ENCODE results near the gene ZCRB1.

ZCRB1 gene

GRCh38 chr12:42296503-42297109 lies 29.3 kb downstream of the ZCRB1 start:
- Histone ChIP-seq H3K4ac (ENCODE audit: low read depth, low read length) (no peak overlapping the region), H4K8ac (ENCODE audit: low read depth, low read length) (no peak overlapping the region), H3K56ac (ENCODE audit: low read length) (no peak overlapping the region), H3K9ac (ENCODE audit: low read length) (no peak overlapping the region), H3K4me3 (ENCODE audit: low read length) (no peak overlapping the region), H3K27ac (ENCODE audit: low read depth, low read length) (no peak overlapping the region), H3K27me3 (ENCODE audit: insufficient read depth, low read length, poor library complexity) (no peaks in the 10 kb centered on the region), H3K36me3 (ENCODE audit: control insufficient read depth, insufficient read depth, low read length) (no peaks in the 10 kb centered on the region), H3K4me1 (ENCODE audit: control insufficient read depth, low read depth, low read length) (no peaks in the 10 kb centered on the region), H3K18ac (ENCODE audit: low read length) (no peak overlapping the region), H2AK5ac (ENCODE audit: low read length) (no peak overlapping the region), H2BK15ac (replicated peaks; ENCODE audit: low read depth) (no peak overlapping the region), H2BK120ac (ENCODE audit: low read depth, low read length) (no peak overlapping the region), H4K5ac (ENCODE audit: low read length) (no peak overlapping the region), H3K79me1 (ENCODE audit: low read length) (no peaks in the 10 kb centered on the region), H3K79me2 (ENCODE audit: control insufficient read depth, insufficient read depth, low read length) (no peaks in the 10 kb centered on the region), H3K4me2 (ENCODE audit: low read length) (no peak overlapping the region), H2BK5ac (ENCODE audit: low read length) (no peak overlapping the region), H3K23ac (ENCODE audit: low read length) (no peak overlapping the region)
- DNase-seq, result peak; percentile 39
- no CpG with 5 or more reads among the region's 5 CpGs for WGBS (ENCODE audit: extremely low coverage, insufficient coverage, low lambda C conversion rate)

- H4K5ac ChIP-seq (ENCODE audit: low read length), result no peak overlapping the region
- no peak overlapping the region for H3K18ac ChIP-seq (ENCODE audit: low read length)
- no peaks in the 10 kb centered on the region for H3K36me3 ChIP-seq (ENCODE audit: control insufficient read depth, insufficient read depth, low read length)
- no peak overlapping the region for H3K27ac ChIP-seq (ENCODE audit: low read depth, low read length)
- H3K27me3 ChIP-seq (ENCODE audit: insufficient read depth, low read length, poor library complexity), result no peaks in the 10 kb centered on the region
- no peaks in the 10 kb centered on the region for H3K4me1 ChIP-seq (ENCODE audit: control insufficient read depth, low read depth, low read length)
- no peak overlapping the region for H2BK15ac ChIP-seq (replicated peaks; ENCODE audit: low read depth)
- no peak overlapping the region for H3K56ac ChIP-seq (ENCODE audit: low read length)
- no peak overlapping the region for H2BK5ac ChIP-seq (ENCODE audit: low read length)
- no peaks in the 10 kb centered on the region for H3K79me2 ChIP-seq (ENCODE audit: control insufficient read depth, insufficient read depth, low read length)
- no peak for DNase-seq
- no peak overlapping the region for H2BK120ac ChIP-seq (ENCODE audit: low read depth, low read length)
- no peak overlapping the region for H3K4me3 ChIP-seq (ENCODE audit: low read length)
- H3K23ac ChIP-seq (ENCODE audit: low read length), result no peak overlapping the region
- H3K4me2 ChIP-seq (ENCODE audit: low read length), result no peak overlapping the region
- no peak overlapping the region for H3K4ac ChIP-seq (ENCODE audit: low read depth, low read length)
- no peak overlapping the region for H4K8ac ChIP-seq (ENCODE audit: low read depth, low read length)
- no peaks in the 10 kb centered on the region for H3K79me1 ChIP-seq (ENCODE audit: low read length)
- H2AK5ac ChIP-seq (ENCODE audit: low read length), result no peak overlapping the region
- H3K9ac ChIP-seq (ENCODE audit: low read length), result no peak overlapping the region
- WGBS (ENCODE audit: extremely low coverage, insufficient coverage, low lambda C conversion rate), result no CpG with 5 or more reads among the region's 2 CpGs
Observed at GRCh38 chr12:42291680-42292079, 34.2 kb downstream of the ZCRB1 start.

GRCh38 chr12:42288544-42288943 lies 37.4 kb downstream of the ZCRB1 start:
- no peaks in the 10 kb centered on the region for H3K79me2 ChIP-seq (ENCODE audit: control insufficient read depth, insufficient read depth, low read length)
- no peak overlapping the region for H2BK15ac ChIP-seq (replicated peaks; ENCODE audit: low read depth)
- no peaks in the 10 kb centered on the region for H3K36me3 ChIP-seq (ENCODE audit: control insufficient read depth, insufficient read depth, low read length)
- no peak overlapping the region for H3K4me2 ChIP-seq (ENCODE audit: low read length)
- H3K79me1 ChIP-seq (ENCODE audit: low read length), result no peaks in the 10 kb centered on the region
- H2BK5ac ChIP-seq (ENCODE audit: low read length), result no peak overlapping the region
- H2BK120ac ChIP-seq (ENCODE audit: low read depth, low read length), result no peak overlapping the region
- no peak overlapping the region for H3K27ac ChIP-seq (ENCODE audit: low read depth, low read length)
- H3K4me1 ChIP-seq (ENCODE audit: control insufficient read depth, low read depth, low read length), result no peaks in the 10 kb centered on the region
- no CpG with 5 or more reads among the region's 9 CpGs for WGBS (ENCODE audit: extremely low coverage, insufficient coverage, low lambda C conversion rate)
- H3K18ac ChIP-seq (ENCODE audit: low read length), result no peak overlapping the region
- no peak for DNase-seq
- no peak overlapping the region for H2AK5ac ChIP-seq (ENCODE audit: low read length)
- H4K8ac ChIP-seq (ENCODE audit: low read depth, low read length), result no peak overlapping the region
- H3K9ac ChIP-seq (ENCODE audit: low read length), result no peak overlapping the region
- H3K23ac ChIP-seq (ENCODE audit: low read length), result no peak overlapping the region
- H3K4me3 ChIP-seq (ENCODE audit: low read length), result no peak overlapping the region
- H4K5ac ChIP-seq (ENCODE audit: low read length), result no peak overlapping the region
- no peak overlapping the region for H3K56ac ChIP-seq (ENCODE audit: low read length)
- H3K4ac ChIP-seq (ENCODE audit: low read depth, low read length), result no peak overlapping the region
- H3K27me3 ChIP-seq (ENCODE audit: insufficient read depth, low read length, poor library complexity), result no peaks in the 10 kb centered on the region

GRCh38 chr12:42286741-42287140 lies 39.2 kb downstream of the ZCRB1 start:
- Histone ChIP-seq H3K4me3 (ENCODE audit: low read length) (no peak overlapping the region), H4K8ac (ENCODE audit: low read depth, low read length) (no peak overlapping the region), H3K9ac (ENCODE audit: low read length) (no peak overlapping the region), H3K36me3 (ENCODE audit: control insufficient read depth, insufficient read depth, low read length) (no peaks in the 10 kb centered on the region), H4K5ac (ENCODE audit: low read length) (no peak overlapping the region), H2BK5ac (ENCODE audit: low read length) (no peak overlapping the region), H3K4me1 (ENCODE audit: control insufficient read depth, low read depth, low read length) (no peaks in the 10 kb centered on the region), H3K79me2 (ENCODE audit: control insufficient read depth, insufficient read depth, low read length) (no peaks in the 10 kb centered on the region), H3K56ac (ENCODE audit: low read length) (no peak overlapping the region), H2BK15ac (replicated peaks; ENCODE audit: low read depth) (no peak overlapping the region), H3K27ac (ENCODE audit: low read depth, low read length) (no peak overlapping the region), H2BK120ac (ENCODE audit: low read depth, low read length) (no peak overlapping the region), H3K4ac (ENCODE audit: low read depth, low read length) (no peak overlapping the region), H3K23ac (ENCODE audit: low read length) (no peak overlapping the region), H3K18ac (ENCODE audit: low read length) (no peak overlapping the region), H2AK5ac (ENCODE audit: low read length) (no peak overlapping the region), H3K27me3 (ENCODE audit: insufficient read depth, low read length, poor library complexity) (no peaks in the 10 kb centered on the region), H3K4me2 (ENCODE audit: low read length) (no peak overlapping the region), H3K79me1 (ENCODE audit: low read length) (no peaks in the 10 kb centered on the region)
- whole genome bisulfite sequencing (ENCODE audit: extremely low coverage, insufficient coverage, low lambda C conversion rate), result no CpG with 5 or more reads among the region's 26 CpGs
- no peak for DNase-seq

GRCh38 chr12:42285431-42285830 lies 40.5 kb downstream of the ZCRB1 start:
- no peaks in the 10 kb centered on the region for H3K36me3 ChIP-seq (ENCODE audit: control insufficient read depth, insufficient read depth, low read length)
- no peak overlapping the region for H2AK5ac ChIP-seq (ENCODE audit: low read length)
- H3K4me1 ChIP-seq (ENCODE audit: control insufficient read depth, low read depth, low read length), result no peaks in the 10 kb centered on the region
- no peaks in the 10 kb centered on the region for H3K79me1 ChIP-seq (ENCODE audit: low read length)
- H3K23ac ChIP-seq (ENCODE audit: low read length), result no peak overlapping the region
- no peak overlapping the region for H3K56ac ChIP-seq (ENCODE audit: low read length)
- H3K9ac ChIP-seq (ENCODE audit: low read length), result no peak overlapping the region
- no peak overlapping the region for H4K8ac ChIP-seq (ENCODE audit: low read depth, low read length)
- H2BK15ac ChIP-seq (replicated peaks; ENCODE audit: low read depth), result no peak overlapping the region
- no peak overlapping the region for H2BK120ac ChIP-seq (ENCODE audit: low read depth, low read length)
- H4K5ac ChIP-seq (ENCODE audit: low read length), result no peak overlapping the region
- no peak overlapping the region for H3K4me2 ChIP-seq (ENCODE audit: low read length)
- no peak overlapping the region for H2BK5ac ChIP-seq (ENCODE audit: low read length)
- no peaks in the 10 kb centered on the region for H3K79me2 ChIP-seq (ENCODE audit: control insufficient read depth, insufficient read depth, low read length)
- H3K27me3 ChIP-seq (ENCODE audit: insufficient read depth, low read length, poor library complexity), result no peaks in the 10 kb centered on the region
- WGBS (ENCODE audit: extremely low coverage, insufficient coverage, low lambda C conversion rate), result no CpG with 5 or more reads among the region's 2 CpGs
- no peak overlapping the region for H3K4me3 ChIP-seq (ENCODE audit: low read length)
- H3K4ac ChIP-seq (ENCODE audit: low read depth, low read length), result no peak overlapping the region
- DNase-seq, result no peak
- H3K27ac ChIP-seq (ENCODE audit: low read depth, low read length), result no peak overlapping the region
- no peak overlapping the region for H3K18ac ChIP-seq (ENCODE audit: low read length)

GRCh38 chr12:42284876-42285275 lies 41.0 kb downstream of the ZCRB1 start:
- H3K79me2 ChIP-seq (ENCODE audit: control insufficient read depth, insufficient read depth, low read length), result no peaks in the 10 kb centered on the region
- no peak overlapping the region for H2BK5ac ChIP-seq (ENCODE audit: low read length)
- no peak overlapping the region for H3K18ac ChIP-seq (ENCODE audit: low read length)
- no peak overlapping the region for H4K5ac ChIP-seq (ENCODE audit: low read length)
- no peak overlapping the region for H2AK5ac ChIP-seq (ENCODE audit: low read length)
- H2BK120ac ChIP-seq (ENCODE audit: low read depth, low read length), result no peak overlapping the region
- no peaks in the 10 kb centered on the region for H3K27me3 ChIP-seq (ENCODE audit: insufficient read depth, low read length, poor library complexity)
- no peak overlapping the region for H3K23ac ChIP-seq (ENCODE audit: low read length)
- no peak for DNase-seq
- H3K4ac ChIP-seq (ENCODE audit: low read depth, low read length), result no peak overlapping the region
- no CpG with 5 or more reads among the region's 2 CpGs for WGBS (ENCODE audit: extremely low coverage, insufficient coverage, low lambda C conversion rate)
- H3K4me2 ChIP-seq (ENCODE audit: low read length), result no peak overlapping the region
- no peak overlapping the region for H3K56ac ChIP-seq (ENCODE audit: low read length)
- no peak overlapping the region for H2BK15ac ChIP-seq (replicated peaks; ENCODE audit: low read depth)
- H3K4me1 ChIP-seq (ENCODE audit: control insufficient read depth, low read depth, low read length), result no peaks in the 10 kb centered on the region
- H3K27ac ChIP-seq (ENCODE audit: low read depth, low read length), result no peak overlapping the region
- H4K8ac ChIP-seq (ENCODE audit: low read depth, low read length), result no peak overlapping the region
- H3K36me3 ChIP-seq (ENCODE audit: control insufficient read depth, insufficient read depth, low read length), result no peaks in the 10 kb centered on the region
- no peak overlapping the region for H3K4me3 ChIP-seq (ENCODE audit: low read length)
- no peaks in the 10 kb centered on the region for H3K79me1 ChIP-seq (ENCODE audit: low read length)
- no peak overlapping the region for H3K9ac ChIP-seq (ENCODE audit: low read length)

All from mesendoderm (in vitro differentiated cells).